Left hindlimb (tissue), 1 donor: ENCODE measurements around the gene PRKAG2.

ENCODE experiments used
- DNase-seq: peaks from one replicate; pipeline ENCODE4 v3.0.0-alpha.2; 2018

Gene PRKAG2

DNA sequence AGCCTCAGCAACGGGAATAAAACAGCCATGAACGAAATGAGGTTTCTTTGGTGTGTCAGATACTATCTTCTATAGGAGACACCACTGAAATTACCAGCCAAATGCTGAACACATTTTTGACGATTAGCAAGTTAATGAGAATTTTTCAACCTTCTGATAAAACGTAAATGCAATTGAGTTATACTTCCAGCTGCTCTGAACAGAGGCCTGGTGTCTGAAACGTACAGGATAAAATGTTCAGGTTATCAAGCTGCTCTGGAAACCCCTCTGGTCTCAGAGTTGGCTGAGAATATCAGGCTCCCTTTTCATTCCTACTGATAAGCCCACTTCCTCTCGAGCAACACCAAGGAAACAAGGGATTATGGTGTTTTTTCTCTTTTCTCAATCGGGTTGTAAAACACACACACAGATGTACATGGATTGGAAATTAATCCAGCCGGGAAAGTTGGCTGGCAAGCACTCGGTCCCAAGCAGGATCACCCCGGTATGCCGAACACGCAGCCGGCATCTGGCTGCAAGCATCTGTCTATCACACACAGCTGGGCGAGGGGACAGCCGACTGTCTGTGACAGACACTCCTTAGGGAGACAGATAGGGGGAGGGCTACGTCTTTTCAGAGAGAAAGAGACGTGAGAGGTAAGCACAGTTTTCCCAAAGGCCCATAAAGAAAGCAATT is 171.8 kb downstream of the PRKAG2 start:
- DNase-seq: no peak

DNA sequence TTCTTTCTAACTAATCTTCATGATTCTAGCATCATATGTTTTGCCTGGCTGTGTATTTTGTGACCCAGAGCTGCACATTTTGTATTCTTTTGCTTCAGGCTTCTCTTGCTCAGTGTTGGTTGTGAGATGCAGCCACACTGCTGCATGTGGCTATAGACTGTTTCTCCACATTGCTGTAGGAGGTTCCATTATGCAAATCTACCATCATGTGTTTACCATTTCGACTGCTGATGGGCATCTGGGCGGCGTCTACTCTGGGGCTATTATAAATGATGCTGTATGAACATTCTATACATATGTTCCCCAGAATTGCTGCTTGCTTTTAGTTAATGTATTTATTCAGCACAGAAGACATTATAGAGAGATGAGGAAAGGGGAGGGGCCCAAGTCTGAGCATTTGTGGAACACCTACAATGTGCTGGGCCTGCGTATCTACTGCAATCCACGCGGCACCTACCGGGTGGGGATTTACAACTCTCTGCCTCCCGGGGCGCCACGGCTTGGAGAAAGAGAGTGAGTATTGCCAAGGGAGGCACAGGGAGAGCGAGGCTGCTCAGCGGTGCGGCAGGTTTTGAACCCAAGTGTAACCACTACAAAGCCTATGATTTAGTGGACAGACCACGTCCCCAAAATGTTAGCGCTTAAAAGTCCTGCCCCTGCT is 172.5 kb downstream of the PRKAG2 start:
- DNase-seq: no peak

DNA sequence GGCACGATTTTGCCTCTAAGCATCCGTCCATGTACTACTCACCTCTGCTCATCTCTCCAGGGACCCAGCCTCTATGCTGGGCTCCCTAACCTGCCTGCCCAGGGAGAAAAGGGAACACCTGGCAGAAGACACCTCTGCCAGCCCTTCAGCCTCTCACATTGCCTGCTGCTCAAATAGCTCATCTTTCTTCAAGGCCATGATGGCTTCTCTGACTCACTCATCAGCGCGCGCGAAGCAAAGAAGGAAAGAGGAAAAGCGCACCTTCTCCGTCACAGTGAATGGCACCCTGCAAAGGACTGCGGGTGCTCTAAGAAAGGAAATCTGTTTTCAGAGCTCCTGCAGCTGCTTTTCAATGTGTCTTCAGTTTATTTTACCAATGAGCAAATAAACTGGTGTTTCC is 174.0 kb downstream of the PRKAG2 start:
- no peak for DNase-seq

DNA sequence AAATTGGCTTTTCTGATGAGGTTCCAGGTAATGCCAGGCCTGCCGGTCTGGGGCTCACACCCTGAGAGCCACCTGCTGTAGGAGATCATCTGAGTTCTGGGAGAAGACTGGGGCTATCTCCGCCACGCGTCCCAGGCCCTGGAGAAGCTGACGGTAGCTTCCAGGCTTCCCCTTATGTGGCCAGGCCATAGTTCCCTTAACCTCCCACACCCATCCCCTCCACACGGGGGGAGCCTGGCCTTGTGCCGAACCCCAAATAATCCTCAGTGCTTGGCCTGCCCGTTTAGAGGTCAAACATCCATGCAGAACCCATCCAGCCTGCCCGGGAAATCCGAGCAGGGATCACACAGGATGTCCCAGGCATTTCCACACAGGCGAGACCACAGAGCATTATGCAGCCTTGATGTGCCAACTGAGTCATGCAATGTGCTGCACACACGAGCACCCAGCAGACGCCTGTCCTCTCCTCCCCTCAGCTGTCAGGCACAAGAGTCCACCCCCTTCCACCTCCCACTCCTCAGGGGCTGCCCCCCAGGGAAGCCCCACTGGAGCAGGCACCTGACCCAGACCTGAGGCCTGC is 176.2 kb downstream of the PRKAG2 start:
- no peak for DNase-seq

DNA sequence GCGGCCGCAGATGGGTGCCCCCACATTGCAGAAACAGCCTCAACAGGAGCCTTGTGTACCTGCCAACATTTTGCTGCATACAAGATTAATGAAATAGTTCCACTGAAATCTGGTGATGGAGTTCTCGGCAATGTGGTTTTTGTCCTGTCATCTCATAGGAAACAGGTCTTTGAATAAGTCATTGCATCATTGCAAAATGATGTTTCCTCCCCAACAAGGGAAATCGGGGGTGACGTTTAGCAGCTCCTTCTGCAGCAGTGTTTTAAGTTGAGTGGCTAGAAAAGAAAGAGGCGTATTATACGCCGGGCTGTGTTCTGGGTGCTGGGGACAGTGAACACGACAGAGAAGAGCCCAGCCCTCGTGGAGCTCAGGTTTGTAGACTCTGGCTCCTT is 177.0 kb downstream of the PRKAG2 start:
- no peak for DNase-seq

DNA sequence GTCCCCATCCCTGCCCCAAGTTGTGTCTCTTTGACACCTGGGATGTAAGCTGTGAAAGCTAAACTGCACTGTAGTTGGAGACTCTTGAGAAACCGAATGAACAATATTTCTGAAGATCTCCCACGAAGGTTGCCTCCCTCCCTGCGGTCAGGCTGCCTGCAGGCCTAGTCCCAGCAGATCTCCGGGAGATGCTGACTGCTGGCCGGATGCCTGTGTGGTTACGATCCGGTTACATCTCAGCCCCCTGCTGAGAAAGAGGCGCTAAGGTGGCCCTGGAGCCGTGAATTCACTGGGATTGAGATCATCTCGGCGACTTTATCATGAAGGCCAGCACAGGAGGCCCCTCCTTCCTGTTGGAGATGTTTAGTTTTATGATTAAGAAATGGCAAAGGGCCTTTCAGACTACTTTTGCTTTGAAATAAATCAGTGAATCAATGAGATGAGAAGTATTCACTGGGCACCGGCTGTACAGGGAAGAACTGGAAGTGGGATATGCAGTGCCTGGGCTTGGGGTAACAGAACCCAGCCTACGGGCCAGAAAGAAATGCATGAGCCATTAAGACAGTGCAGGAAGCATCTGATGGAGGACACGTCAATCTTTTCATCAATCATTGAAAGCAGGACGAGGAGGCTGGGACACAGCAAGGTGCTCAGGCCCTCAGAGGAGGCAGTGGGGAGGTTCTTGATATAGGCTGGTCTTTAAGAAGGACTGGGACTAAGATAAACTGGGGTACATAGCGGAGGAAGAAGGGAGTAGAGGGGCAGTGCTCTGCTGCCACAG is 177.6 kb downstream of the PRKAG2 start:
- no peak for DNase-seq

DNA sequence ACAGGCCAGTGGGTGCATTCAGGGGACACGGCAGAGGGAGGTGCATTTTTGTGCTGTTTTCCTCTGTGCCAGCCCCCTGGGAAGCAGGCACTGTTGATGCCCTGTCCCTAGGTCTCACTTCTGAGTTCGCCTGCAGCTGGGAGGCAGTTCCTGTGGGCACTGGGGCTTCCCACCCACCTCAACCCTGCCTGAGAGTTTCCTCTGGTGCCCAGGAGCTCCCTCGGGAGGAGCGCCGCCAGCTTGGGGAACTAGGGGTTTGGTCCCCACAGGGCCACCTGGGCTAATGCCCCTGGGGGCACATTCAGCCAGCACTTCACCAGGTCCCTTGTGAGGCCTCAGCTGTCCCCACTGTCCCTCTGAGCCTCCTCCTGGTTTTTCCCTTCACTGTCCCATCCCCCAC is 179.0 kb downstream of the PRKAG2 start:
- DNase-seq: no peak

DNA sequence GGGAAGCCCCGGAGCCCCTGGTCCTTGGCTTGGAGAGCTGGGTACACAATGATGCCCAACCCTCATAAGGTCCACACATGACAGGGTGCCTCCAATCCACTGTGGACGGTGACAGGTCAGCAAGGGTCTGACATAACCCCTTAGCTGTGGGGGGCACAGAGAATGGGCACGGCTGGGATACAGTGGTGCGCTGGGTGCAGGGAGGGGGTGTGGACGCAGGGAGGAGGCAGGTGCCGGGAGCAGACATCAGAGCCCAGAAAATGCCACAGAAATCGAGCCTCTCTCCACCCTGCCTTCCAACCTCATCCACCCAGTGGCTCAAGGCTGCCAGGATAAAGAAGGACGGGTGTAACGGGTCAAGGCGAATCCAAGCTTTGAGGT is 179.4 kb downstream of the PRKAG2 start:
- DNase-seq: no peak

DNA sequence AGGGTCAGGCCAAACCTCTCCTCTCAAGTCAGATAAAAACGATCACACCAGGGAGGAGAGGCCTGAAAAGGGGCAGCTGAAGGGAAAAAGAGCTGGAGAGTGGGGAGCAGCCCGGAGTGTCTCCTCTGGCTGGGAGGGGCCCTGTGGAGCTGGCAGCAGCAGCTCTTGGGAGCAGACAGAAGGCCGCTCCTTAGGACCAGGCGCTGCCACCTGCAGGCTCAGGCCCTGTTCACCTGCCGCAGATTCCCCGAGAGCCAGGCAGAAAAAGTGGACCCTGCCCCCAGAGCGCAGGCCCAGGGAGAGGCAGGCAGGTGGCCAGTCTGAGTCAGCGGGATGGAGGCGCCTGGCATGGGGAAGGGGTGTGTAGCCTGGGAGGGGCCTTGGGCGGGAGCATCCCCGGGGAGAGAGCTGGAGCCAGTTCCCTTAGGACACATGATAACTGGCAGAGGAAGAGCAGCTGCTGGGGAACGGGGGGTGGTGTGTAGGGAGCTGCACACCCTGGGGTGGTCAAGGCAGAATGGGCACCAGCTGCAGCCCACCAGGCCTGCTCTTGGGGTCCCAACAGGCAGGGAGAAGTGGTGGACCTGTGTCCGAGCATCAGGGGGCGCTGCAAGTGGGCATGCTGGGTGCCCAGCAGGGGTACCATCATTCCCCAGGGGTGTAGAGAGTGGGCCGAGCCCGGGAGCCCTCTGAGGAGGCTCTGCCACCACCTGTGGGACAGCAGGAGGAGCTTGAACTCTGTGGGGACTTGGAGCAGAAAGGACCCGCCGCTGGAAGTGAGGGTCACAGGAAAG is 180.0 kb downstream of the PRKAG2 start:
- no peak for DNase-seq

DNA sequence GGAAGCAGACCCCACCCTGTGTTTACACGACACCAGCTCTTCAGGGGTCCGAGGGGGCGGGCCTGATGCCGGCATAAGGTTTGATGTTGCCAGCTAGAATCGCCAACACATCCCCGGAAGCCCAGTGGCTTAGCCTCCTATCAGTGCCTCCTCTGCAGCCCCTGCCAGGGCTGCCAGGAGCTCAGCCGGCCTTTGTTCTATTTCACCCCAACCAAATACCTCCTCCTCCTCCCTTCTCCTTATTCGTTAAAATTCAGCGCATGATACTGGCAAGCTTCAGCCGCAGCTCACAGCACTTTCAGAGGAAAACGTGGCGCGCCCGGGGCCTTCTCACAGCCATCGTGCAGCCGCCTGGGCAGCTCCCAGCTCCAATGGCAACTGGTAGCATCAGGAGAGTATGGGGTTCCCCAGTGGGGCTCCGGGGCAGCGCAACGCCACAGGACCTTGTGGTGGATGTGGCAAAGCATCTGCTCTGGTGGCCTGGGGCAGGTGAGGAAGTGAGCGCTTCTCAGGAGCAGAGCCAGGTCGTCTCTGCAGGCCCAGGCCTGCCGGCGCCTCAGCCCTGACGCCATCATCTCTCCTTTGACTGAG is 180.9 kb downstream of the PRKAG2 start:
- no peak for DNase-seq

DNA sequence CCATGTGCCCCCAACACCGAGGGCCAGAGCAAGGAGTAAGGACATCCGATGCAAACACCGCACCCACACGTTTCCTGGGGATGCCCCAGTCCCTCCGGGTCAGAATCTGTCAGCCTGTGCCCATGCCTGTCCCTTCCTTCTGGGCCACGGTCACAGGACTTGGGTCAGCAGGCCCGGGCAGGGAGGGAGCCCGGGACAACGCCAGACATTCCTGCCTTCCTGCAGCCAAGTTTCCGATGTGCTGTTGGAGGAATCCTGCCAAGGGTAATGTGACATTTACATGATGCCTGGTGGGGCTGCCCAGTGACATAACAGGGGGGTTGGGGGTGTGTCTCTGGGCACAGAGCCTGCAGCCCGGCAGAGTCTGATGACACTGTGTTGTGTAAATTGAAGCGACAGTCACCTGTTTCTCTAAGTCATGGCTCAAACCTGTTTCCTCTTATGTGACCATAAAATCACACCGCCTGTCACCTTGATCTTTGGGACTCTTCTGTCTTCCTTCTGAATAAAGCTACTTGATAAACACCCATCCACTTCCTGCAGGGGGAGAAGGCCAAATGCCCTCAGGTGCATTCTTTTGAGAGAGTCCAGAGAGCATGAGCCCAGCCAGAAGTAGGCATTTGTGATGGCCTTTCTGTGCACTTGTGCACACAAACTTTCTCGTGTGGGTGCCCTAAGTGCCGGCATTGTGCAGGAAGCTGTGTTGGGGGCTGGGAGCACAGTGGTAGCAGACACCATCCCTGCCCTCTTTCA is 181.9 kb downstream of the PRKAG2 start:
- DNase-seq: no peak

DNA sequence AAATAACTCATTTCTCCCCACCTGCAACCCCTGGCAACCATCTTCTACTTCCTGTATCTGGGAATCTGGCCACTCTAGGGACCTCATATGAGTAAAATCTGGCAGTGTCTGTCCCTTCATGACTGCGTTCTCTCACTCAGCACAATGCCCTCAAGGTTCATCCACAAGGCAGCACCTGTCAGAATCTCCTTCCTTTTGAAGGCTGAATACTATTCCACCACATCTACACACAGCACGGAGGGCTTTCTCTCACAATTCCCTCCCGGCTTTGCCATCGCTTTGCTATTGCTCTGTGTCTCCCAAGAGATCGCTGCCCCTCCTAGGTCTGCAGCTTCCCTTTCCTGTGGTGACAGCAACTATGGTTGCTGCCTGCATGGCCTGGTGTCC is 182.5 kb downstream of the PRKAG2 start:
- DNase-seq: no peak

DNA sequence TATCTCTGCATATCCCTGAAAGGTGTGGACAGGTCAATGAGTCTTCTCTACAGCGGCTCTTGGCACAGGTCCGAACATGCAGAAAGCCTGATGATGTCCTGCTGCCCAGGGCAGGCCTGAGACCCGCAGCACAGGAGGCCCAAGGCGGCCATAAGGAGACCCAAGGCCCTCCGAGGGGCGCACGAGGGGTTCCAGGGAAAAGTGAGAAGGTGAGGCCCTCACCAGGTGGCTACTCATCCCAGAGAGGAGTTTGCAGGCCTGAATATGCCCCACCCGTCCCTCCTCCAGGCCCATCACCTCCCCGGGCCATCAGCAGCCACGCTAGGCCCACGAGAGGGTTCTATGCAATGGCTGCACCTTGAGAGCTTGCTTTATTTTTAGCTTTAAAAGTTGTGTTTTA is 183.8 kb downstream of the PRKAG2 start:
- no peak for DNase-seq

DNA sequence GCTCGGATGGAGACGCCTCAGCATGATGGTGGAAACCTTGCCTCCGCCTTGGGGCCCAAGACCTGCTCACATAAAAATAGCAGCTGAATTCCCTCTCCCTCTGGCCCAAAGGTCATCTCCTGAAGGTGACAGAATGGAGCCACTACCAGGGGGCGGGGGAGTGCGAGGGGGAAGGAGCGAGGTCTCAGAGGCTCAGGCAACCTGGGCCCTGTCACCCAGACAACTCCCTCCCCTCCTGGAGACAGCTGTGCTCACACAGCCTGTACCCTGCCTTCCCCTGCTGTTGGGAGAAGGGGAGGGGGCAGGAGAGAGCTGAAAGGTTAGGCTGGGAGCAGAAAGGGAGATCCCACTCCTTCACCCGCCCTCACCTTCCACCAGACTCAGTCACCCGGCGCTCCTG is 184.2 kb downstream of the PRKAG2 start:
- no peak for DNase-seq

DNA sequence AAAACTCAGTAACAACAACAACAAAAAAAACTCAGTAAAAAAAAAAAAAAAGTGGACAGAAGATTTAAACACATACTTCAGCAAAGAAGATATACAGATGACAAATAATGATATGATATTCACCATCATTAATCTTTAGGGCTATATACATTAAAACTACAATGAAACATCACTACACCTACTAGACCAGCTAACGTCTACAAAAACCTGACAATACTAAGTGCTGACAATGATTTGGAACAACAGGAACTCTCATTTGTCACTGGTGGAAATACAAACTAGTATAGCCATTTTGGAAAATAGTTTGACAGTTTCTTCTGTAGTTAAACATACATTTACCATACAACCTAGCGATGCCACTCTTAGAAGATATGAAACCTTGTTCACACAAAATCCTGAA is 185.5 kb downstream of the PRKAG2 start:
- no peak for DNase-seq

DNA sequence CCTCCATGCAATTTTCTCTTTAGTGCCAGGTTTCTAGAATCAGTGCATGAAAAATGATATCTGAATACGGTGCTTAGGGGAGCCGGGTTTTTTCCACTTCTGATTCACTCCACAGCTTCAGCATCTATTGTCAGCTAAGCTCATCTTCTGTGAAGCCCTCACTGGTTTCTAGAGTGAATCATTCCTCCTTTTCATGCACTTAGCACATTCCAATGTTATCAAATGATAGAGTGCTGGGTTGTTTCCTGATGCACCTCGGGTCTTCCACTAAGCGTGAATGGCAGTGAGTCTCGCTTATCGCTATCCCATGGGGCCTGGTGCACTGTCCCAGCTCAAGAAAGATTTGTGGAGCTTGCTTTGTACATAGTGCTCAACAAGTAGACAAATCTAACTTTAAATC is 186.3 kb downstream of the PRKAG2 start:
- DNase-seq: no peak

DNA sequence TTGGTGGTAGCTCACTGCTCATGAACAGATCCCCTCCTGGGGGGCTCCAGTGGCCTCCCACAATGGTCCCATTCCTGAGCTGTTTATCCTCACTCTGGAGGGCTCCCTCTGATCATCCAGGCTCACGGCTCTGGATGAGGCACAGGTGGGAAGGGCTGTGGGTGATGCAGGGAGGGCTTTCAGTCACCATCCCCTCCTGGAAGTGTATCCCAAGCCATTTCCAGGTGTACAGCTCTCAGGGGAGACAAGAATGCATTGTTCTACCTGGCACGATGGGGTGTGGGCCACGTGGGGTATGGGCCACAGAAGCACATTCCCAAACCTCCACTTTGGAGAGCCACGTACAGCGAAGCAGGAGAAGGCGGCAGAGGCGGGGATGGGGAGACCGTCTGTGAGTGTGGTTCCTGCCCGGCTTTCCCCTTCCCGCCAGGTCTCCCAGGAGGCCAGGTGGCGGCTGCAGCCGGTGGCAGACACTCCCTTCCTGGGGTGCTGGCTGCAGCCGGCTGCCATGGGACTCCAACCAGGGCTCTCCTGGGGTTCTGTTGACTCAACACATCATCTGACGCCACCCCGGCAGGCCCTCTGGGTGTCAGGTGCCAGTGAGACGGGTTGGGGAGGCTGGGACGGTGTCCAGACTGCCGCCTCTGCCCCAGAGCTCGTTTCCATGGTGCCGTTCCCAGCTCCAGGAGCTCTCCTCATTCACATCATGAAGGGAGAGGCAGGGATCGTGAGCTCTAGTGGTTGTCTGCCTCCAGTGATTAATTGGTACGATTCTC is 187.5 kb downstream of the PRKAG2 start:
- DNase-seq: no peak

DNA sequence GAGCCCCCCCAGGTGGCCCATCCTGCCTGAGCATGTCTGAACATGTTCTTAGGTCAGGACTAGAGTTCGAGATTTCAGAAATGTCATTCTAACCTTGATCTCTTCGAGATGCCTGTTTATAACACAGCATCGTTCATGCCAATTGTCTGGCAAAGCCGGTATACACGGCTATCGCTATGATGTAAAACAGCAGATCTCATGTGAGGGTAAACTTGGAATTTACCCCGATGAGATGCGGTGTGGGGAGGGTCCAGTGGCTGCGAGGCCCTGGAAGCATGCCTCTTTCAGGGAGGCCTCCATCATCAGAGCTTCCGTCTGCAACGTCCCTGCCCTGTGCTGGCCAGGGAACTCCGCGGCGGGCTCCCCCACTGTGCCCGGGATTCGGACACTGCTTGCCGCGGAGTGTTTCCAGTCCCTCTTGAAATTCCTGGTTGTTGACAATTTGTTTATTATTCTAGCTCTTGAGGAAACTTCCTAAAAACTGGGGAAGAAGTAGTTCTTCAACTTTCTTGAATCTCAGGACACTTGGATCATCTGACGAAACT is 188.6 kb downstream of the PRKAG2 start:
- no peak for DNase-seq

DNA sequence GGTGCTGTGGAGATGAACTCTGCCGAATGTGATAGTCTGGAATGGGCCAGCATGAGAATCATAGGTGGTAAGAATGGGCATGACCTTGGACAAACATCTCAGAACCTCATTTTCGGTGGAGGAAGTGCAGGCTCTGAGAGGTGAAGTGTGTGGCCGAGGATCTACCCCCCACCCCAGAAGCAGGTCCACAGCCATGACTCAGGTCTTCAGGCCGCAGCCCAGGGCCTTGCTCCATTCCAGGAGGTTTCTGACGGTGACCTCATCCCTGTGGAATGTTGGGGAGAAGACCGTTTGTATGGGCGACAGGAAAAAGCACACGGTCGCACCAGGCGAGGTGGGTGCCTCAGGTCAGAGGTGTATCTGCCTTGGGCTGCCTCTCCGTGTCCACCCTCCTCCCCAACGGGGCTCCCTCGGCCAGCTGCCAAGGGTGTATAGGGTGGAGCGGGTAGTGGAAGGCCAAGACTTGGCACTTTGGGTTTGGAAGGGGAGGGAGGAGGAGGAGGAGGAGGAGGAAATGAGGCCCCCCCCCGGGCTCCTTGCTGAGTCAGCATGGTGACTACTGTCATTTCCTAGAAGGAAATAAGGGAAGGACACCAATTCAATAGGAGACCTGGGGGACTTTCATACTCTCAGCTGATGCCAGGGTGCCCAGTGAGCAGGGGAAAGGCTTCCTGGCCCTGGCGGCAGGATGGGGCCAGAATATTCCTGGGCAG is 189.2 kb downstream of the PRKAG2 start:
- no peak for DNase-seq

DNA sequence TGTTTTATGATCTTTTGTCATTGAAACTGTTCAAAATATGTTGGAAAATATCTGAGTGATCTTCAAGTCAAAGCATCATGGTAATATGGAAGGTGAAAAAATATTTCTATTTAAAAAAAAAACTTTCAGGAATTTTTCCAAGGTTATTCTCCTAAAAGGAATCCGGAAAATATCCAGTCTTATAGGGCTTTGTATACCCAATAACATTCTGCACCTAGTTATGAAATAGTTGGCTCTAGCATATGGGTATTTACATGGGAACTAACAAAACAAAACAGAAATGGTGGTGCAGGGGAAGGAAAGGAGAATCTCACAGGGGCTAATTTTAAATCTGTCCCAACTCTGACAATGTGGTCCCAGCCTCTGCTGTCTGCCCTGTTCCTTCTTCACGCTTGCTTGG is 190.1 kb downstream of the PRKAG2 start:
- DNase-seq: no peak
